Measurements from ENCODE around the gene SLIT3. TPM values are rescaled to one million over a fixed set of nuclear protein-coding genes. Genes with fewer than 3 reads are reported as not detected.

Gene SLIT3
- total RNA-seq, 1 experiment from 2014 or later: 0.92 TPM

- peaks cover 8 to 11% of the 10 kb centered on the region in 2 experiments for H3K4me1 Mint-ChIP-seq
Observed at GRCh38 chr5:168867241-168867640, 433.7 kb downstream of the SLIT3 start.

More at GRCh38 chr5:168867241-168867640, 433.7 kb downstream of the SLIT3 start:
- no peak overlapping the region for H3K27ac ChIP-seq (ENCODE audit: insufficient read length, low read depth, low read length)
- no peak overlapping the region for H3K56ac ChIP-seq (ENCODE audit: insufficient read length, low read depth, low read length)
- no peak overlapping the region for H3K4ac ChIP-seq (ENCODE audit: low read depth, low read length)
- no peak overlapping the region for H3K18ac ChIP-seq (ENCODE audit: insufficient read length, low read depth, low read length)
- Mint-ChIP-seq H3K36me3 (ENCODE audit: insufficient read depth in 1 of 3, low read depth in 3 of 3) (no peaks in the 10 kb centered on the region), H3K9me3 (no peaks in the 10 kb centered on the region), H3K27me3 (ENCODE audit: low read depth) (peaks cover 5% of the 10 kb centered on the region), H3K27ac (no peak overlapping the region), H3K4me3 (no peak overlapping the region)
- no peak overlapping the region for H2AFZ ChIP-seq (ENCODE audit: low read length)
- H4K20me1 ChIP-seq (ENCODE audit: control insufficient read depth, insufficient read depth, insufficient read length): no peaks in the 10 kb centered on the region
- no peak overlapping the region for H3K23ac ChIP-seq (ENCODE audit: insufficient read length, low read depth, low read length)
- H3K79me1 ChIP-seq (ENCODE audit: insufficient read depth, low read depth, low read length, poor library complexity, severe bottlenecking): no peaks in the 10 kb centered on the region
- no peaks in the 10 kb centered on the region; the same call in 1 of the 2 replicates for H3K4me1 ChIP-seq (ENCODE audit: insufficient read depth, low read length)
- H2BK20ac ChIP-seq (ENCODE audit: low read depth, low read length, poor library complexity, severe bottlenecking): no peak overlapping the region
- H2BK5ac ChIP-seq (ENCODE audit: insufficient read length, low read length): no peak overlapping the region
- no peaks in the 10 kb centered on the region for H3K9me3 ChIP-seq (ENCODE audit: control insufficient read depth, low read depth, low read length)
- H4K91ac ChIP-seq (ENCODE audit: insufficient read length, low read depth, low read length): no peak overlapping the region
- no peaks in the 10 kb centered on the region for H3K27me3 ChIP-seq (ENCODE audit: insufficient read depth, low read length)
- no peak overlapping the region for H2BK120ac ChIP-seq (ENCODE audit: low read depth, low read length, poor library complexity, severe bottlenecking)
- no peak overlapping the region for H2BK15ac ChIP-seq (ENCODE audit: low read depth, low read length)
- no peak overlapping the region for H4K8ac ChIP-seq (replicated peaks; ENCODE audit: insufficient read length, low read depth, low read length)
- no peak overlapping the region for H2BK12ac ChIP-seq (ENCODE audit: insufficient read length, low read depth, low read length)
- DNase-seq: no peak
- H3T11ph ChIP-seq (ENCODE audit: low read length): no peak overlapping the region
- no peak overlapping the region for H2AK5ac ChIP-seq (ENCODE audit: insufficient read length, low read length)
- TF ChIP-seq CTCF (conservative IDR thresholded peaks at IDR 0.05): no peak
- H3K23me2 ChIP-seq (ENCODE audit: insufficient read length, low read depth, low read length, poor library complexity, severe bottlenecking): no peaks in the 10 kb centered on the region
- no peak overlapping the region for H3K4me2 ChIP-seq (ENCODE audit: insufficient read depth, insufficient read length, low read length)
- H3K9ac ChIP-seq (ENCODE audit: extremely low read depth, insufficient read length, low read length): no peak overlapping the region
- H3K14ac ChIP-seq (ENCODE audit: insufficient read depth, low read length): no peak overlapping the region
- no CpG with 5 or more reads among the region's 4 CpGs for WGBS (ENCODE audit: extremely low coverage, insufficient read length, low lambda C conversion rate)
- no peaks in the 10 kb centered on the region for H3K79me2 ChIP-seq (ENCODE audit: insufficient read depth, low read length)
- H4K5ac ChIP-seq (ENCODE audit: insufficient read length, low read depth, low read length): no peak overlapping the region
